ENCODE results near the gene FANCC.

- no peak for TF ChIP-seq FOXM1 (CRISPR knock-in tag; IDR thresholded peaks at IDR 0.05)
- TF ChIP-seq ZBTB26 (CRISPR knock-in tag; IDR thresholded peaks at IDR 0.05; ENCODE audit: borderline replicate concordance), result no peak
- TF ChIP-seq NONO (IDR thresholded peaks at IDR 0.05), result no peak
- no peak for TF ChIP-seq NONO (CRISPR knock-in tag; conservative IDR thresholded peaks at IDR 0.05)
- no peak for TF ChIP-seq ETV6 (CRISPR knock-in tag; conservative IDR thresholded peaks at IDR 0.05)
- TF ChIP-seq MTERF4 (CRISPR knock-in tag; IDR thresholded peaks at IDR 0.05), result no peak
- no peak for TF ChIP-seq THRA (CRISPR knock-in tag; IDR thresholded peaks at IDR 0.05; ENCODE audit: borderline replicate concordance)
- no peak for TF ChIP-seq POLR2AphosphoS5 (IDR thresholded peaks at IDR 0.05; ENCODE audit: low read depth, low read length)
- TF ChIP-seq CTCF (CRISPR knock-in tag; IDR thresholded peaks at IDR 0.05), result no peak
- no peak for TF ChIP-seq ATF7-NPFF (CRISPR knock-in tag; IDR thresholded peaks at IDR 0.05; ENCODE audit: low read depth)
- TF ChIP-seq MYC (CRISPR knock-in tag; IDR thresholded peaks at IDR 0.05; ENCODE audit: borderline replicate concordance), result no peak
- no peak for TF ChIP-seq LCORL (IDR thresholded peaks at IDR 0.05)
- TF ChIP-seq LCORL (CRISPR knock-in tag; IDR thresholded peaks at IDR 0.05), result no peak
Measured at GRCh38 chr9:95103281-95103771, 214.2 kb downstream of the FANCC start.
